DND-41 (cell line): ENCODE measurements around the gene GPR31.

Experiments
- CTCF ChIP-seq: IDR thresholded peaks from 2 replicates; pipeline ENCODE4 v1.5.1; 2012; ENCODE audit warnings: borderline replicate concordance, low read length, moderate library complexity, mild to moderate bottlenecking; ENCODE audit not compliant: poor library complexity, severe bottlenecking; ENCODE audit errors: extremely low read depth
- EZH2 ChIP-seq: IDR thresholded peaks from 3 replicates; pipeline ENCODE4 v1.6.1; 2012; ENCODE audit warnings: borderline replicate concordance, low read depth, mild to moderate bottlenecking, moderate library complexity, low read length, inconsistent platforms; ENCODE audit not compliant: severe bottlenecking

- TF ChIP-seq CTCF (no peak), EZH2 (no peak)
These were observed 44.6 kb downstream of the GPR31 start for GRCh38 chr6:167113047-167113754.
